NCI-H187 (cell line): ENCODE results near the gene ARHGDIA.

Experiments
- DNase-seq, 2 experiments: peaks; one replicate each; lab custom pipeline; 2025; lab: John Stamatoyannopoulos, UW

The ARHGDIA gene

GRCh38 chr17:81823820-81824550 lies 47.2 kb downstream of the ARHGDIA start:
- no peak for DNase-seq

DNA sequence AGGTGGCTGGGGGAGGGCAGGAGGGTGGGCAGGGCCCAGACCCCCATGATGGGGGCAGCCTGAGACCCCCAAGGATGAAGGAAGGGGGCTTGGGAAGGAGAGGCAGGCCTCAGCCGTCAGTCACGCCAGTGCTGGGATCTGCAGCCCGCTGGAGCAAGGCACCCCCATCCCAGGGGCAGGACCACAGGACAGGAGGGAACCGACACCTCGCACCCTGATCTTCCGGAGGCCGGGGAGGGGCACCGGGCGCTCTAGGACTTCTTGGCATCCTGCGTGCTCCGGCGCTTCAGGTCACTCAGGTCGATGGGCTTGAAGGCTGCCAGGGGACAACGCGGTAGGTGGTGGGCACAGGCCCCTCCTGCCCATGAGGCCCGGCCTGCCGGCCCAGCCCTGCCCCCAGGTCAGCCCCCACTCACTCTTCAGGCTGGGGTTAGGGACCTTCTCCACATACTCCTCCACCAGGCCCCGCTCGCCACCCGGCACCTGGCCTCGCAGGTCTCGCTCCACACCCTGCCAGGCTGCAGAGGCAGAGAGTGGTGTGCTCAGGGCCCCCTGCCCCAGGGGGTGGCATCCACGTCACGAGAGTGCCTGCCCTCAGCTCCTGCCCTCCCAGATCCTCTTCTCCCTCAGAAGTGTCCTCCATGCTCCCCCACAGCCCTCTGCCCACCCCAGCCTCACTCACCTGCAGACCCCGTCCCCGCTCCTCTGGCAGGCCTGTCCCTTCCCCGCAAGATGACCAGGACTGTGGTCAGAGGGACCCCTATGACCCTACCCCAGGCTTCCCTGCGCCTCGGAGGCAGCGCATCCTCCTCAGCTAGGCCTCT lies 47.9 kb downstream of the ARHGDIA start:
- no peak for DNase-seq

DNA sequence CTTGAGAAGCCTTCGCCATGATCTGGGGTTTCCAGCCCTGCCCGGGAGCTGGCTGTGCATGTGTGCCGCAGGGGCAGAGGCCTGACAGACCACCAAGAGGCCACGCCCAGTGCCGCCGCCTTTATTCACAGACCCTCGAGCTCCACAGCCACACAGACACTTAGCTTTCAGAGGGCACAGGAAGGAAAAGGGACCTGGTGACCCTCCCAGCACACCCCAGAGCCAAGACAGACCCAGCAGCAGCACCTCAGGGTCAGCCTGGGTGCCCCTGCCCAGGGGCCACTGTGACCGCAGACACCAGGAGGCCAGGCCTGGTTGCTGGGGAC lies 48.9 kb downstream of the ARHGDIA start:
- DNase-seq, result no peak

DNA sequence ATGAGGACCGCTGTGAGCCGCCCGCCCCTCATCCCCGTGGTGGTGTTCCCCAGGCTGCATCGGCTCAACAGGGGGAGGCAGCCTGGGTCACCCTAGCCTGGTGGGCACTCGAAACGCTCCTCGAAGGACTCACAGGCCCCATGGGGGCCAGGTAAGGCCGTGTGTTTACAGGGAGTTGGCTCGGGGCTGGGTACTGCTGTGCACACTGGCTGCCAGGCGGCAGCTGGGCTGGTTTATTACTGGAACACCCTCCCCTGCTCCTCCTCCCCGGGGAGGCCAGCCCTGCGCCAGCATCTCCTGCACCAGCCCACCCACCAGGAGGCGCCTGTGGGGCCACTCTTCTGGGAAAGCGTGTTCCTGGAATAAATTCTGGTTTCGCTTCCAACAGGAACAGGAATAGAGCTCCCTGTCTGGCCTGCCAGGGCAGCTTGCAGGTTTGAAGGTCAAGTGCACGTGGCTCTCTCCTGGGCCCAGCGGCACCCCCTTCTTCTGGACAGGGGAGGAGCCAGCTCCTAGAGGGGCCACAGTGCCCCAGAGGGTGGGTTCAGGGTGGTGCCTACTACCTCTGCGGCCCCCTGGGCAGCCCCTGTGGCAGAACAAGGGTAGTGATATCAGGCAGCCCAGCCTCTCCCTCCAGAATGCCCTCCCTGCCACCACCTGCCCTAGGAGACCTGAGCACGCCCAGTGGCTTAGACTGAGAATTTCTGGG lies 49.4 kb downstream of the ARHGDIA start:
- no peak for DNase-seq

DNA sequence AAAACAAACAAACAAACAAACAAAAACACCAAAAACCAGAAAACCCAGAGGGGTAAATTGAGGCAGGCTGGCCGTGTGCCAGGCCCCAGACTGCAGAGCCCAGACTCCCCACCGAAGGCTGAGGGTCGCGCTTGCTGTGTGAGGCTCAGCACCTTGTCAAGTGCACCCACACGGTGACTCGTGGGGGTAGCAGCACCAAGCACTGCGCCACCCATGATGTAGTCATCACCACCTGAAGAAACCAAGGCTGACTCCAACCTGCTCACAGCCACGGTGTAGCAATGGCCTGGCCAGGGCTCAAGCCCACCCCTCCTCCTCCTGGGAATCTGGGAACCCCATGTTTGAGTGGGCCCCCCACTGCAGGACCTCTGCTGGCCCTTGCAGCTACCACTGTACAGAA lies 50.0 kb downstream of the ARHGDIA start:
- DNase-seq, result no peak

DNA sequence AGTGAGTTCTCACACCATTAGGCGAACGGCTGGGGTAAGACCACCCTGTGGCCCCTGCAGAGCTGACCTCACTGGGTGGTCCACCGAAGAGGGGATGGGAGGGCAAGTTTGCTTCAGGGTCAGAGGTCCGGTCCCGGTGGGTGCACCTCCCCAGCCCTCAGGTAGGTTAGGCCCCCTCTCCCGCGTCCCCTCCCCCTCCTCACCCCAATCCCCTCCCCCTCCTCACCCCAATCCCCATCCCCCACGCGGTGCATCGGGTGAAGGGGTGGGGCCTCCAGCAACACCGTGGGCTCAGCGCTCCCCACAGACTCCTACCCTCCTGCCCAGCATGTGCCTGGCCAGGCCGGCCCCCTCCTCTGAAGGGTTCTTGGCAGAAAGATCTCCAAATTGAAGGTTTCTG lies 51.4 kb downstream of the ARHGDIA start:
- no peak for DNase-seq

- no peak for DNase-seq
Observed at GRCh38 chr17:81817758-81818147, 53.4 kb downstream of the ARHGDIA start.
